ENCODE results near the gene ETFA.

ETFA gene

GRCh38 chr15:76340198-76340802 is 29.0 kb upstream of the ETFA start:
- no peak for DNase-seq (ENCODE audit: low read depth in 2 of 2)

- DNase-seq (ENCODE audit: low read depth in 2 of 2): no peak
Observed at GRCh38 chr15:76339305-76340197, 28.3 kb upstream of the ETFA start.

- DNase-seq (ENCODE audit: low read depth in 2 of 2): no peak
Observed at GRCh38 chr15:76338486-76339304, 27.4 kb upstream of the ETFA start.

GRCh38 chr15:76337696-76338485 is 26.6 kb upstream of the ETFA start:
- no peak for DNase-seq (ENCODE audit: low read depth in 2 of 2)

GRCh38 chr15:76337059-76337695 is 25.9 kb upstream of the ETFA start:
- no peak for DNase-seq (ENCODE audit: low read depth in 2 of 2)

- DNase-seq (ENCODE audit: low read depth in 2 of 2): peak; percentile 62 to 70
Observed at GRCh38 chr15:76336254-76337058, 25.2 kb upstream of the ETFA start, which contains the start of gene ISL2. Gene ISL2, plus strand, starts transcription at chr15:76336773. Its CDS starts 111 bp downstream, at chr15:76336884.

- DNase-seq (ENCODE audit: low read depth in 2 of 2): no peak
Observed at GRCh38 chr15:76335307-76336253, 24.3 kb upstream of the ETFA start.

GRCh38 chr15:76334438-76335306 is 23.4 kb upstream of the ETFA start:
- DNase-seq (ENCODE audit: low read depth in 2 of 2): no peak

GRCh38 chr15:76333720-76334437 is 22.6 kb upstream of the ETFA start:
- no peak for DNase-seq (ENCODE audit: low read depth in 2 of 2)

GRCh38 chr15:76333309-76333708 is 22.0 kb upstream of the ETFA start:
- no peak for DNase-seq (ENCODE audit: low read depth in 2 of 2)

GRCh38 chr15:76332796-76333195 is 21.5 kb upstream of the ETFA start:
- no peak for DNase-seq (ENCODE audit: low read depth in 2 of 2)

- DNase-seq (ENCODE audit: low read depth in 2 of 2): no peak
Observed at GRCh38 chr15:76330080-76330680, 18.9 kb upstream of the ETFA start.

GRCh38 chr15:76328958-76329357 is 17.7 kb upstream of the ETFA start:
- DNase-seq (ENCODE audit: low read depth in 2 of 2): no peak

- DNase-seq (ENCODE audit: low read depth in 2 of 2): no peak
Observed at GRCh38 chr15:76328106-76328696, 16.9 kb upstream of the ETFA start.

- DNase-seq (ENCODE audit: low read depth in 2 of 2): no peak
Observed at GRCh38 chr15:76327191-76328105, 16.2 kb upstream of the ETFA start.

All from stimulated activated CD4-positive, alpha-beta T cell treated with anti-CD3 and anti-CD28 coated beads, Interleukin-15, amount 100 ng/mL, for 48 hours (primary cell).